Activated naive CD8-positive, alpha-beta T cell treated with anti-CD3 and anti-CD28 coated beads for 36 hours (primary cell): ENCODE data around the gene ATP6V1B1. TPM values are rescaled to one million over a fixed set of nuclear protein-coding genes. Genes with fewer than 3 reads are reported as not detected.
A peak's percentile ranks its signal among the peaks of the same experiment; 100 is the strongest.

Experiments used
- DNase-seq: peaks from one replicate; pipeline ENCODE4 v3.0.0; 2021
- H3K27ac Mint-ChIP-seq: one replicate; pipeline ENCODE4 v1.8.0; 2022; ENCODE audit warnings: mild to moderate bottlenecking, moderate library complexity, mixed read lengths
- H3K27me3 Mint-ChIP-seq: one replicate; pipeline ENCODE4 v1.8.0; 2022; ENCODE audit warnings: mild to moderate bottlenecking, mixed read lengths
- H3K36me3 Mint-ChIP-seq: one replicate; pipeline ENCODE4 v1.8.0; 2021; ENCODE audit warnings: mild to moderate bottlenecking, mixed read lengths
- H3K4me1 Mint-ChIP-seq: one replicate; pipeline ENCODE4 v1.8.0; 2021; ENCODE audit warnings: mixed read lengths
- H3K4me3 Mint-ChIP-seq: one replicate; pipeline ENCODE4 v1.8.0; 2022; ENCODE audit warnings: mild to moderate bottlenecking, moderate library complexity, mixed read lengths
- H3K9me3 Mint-ChIP-seq: one replicate; pipeline ENCODE4 v1.8.0; 2022; ENCODE audit warnings: mixed read lengths
- total RNA-seq, 2 experiments: library from RNA; stranded (reverse); gene quantifications; one replicate each; pipeline ENCODE4 v1.2.3, GENCODE V29; 2021

The ATP6V1B1 gene
- total RNA-seq, 2 experiments from 2014 or later: not detected

DNA sequence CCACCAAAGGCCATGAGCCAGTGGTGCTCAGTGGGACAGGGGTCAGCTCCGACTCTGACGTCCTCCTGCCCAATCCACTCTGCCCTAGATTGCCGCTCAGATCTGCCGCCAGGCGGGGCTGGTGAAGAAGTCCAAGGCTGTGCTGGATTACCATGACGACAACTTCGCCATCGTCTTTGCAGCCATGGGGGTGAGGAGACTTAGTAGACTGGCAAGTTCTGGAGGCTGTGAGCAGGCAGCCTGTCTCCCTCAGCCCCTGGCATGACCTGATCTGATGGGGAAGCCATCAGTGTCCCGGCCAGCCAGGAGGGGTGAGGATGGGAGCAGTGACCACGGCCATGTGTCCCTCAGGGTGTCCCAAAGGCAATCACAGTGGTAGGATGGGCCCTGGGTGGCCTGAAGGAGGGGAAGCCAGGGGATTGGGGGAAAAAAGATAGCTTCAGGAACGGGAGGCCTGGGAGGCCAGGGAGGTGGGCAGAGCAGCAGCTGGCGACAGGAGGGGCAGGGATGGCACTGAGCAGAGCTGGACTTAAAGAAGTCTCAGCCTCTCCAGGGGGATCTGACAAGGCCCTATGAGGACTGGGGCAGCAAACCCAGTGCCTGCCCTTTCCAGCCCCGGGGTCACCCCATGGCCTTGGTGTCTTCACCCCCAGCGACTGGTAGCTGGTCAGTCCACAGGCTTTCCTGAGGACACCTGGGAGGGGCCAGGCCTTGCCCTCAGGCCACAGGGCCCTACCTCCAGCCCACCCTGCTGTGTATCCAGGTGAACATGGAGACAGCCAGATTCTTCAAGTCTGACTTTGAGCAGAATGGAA is 25.3 kb downstream of the ATP6V1B1 start:
- Mint-ChIP-seq H3K27ac (no peak overlapping the region), H3K27me3 (peaks cover 52% of the 10 kb centered on the region), H3K4me3 (no peak overlapping the region), H3K36me3 (no peaks in the 10 kb centered on the region), H3K4me1 (peaks cover 10% of the 10 kb centered on the region), H3K9me3 (no peaks in the 10 kb centered on the region)
- no peak for DNase-seq

- no peak for DNase-seq
- peaks cover 10% of the 10 kb centered on the region for H3K4me1 Mint-ChIP-seq
- no peak overlapping the region for H3K27ac Mint-ChIP-seq
- H3K36me3 Mint-ChIP-seq: no peaks in the 10 kb centered on the region
- H3K4me3 Mint-ChIP-seq: no peak overlapping the region
- H3K27me3 Mint-ChIP-seq: peaks cover 51% of the 10 kb centered on the region
- no peaks in the 10 kb centered on the region for H3K9me3 Mint-ChIP-seq
These were observed 25.9 kb downstream of the ATP6V1B1 start for GRCh38 chr2:70961648-70961994.

GRCh38 chr2:70962211-70962884 is 26.6 kb downstream of the ATP6V1B1 start:
- Mint-ChIP-seq H3K4me1 (peaks cover 10% of the 10 kb centered on the region), H3K36me3 (no peaks in the 10 kb centered on the region), H3K9me3 (no peaks in the 10 kb centered on the region), H3K27ac (no peak overlapping the region), H3K4me3 (no peak overlapping the region), H3K27me3 (peaks cover 44% of the 10 kb centered on the region)
- DNase-seq: no peak

DNA sequence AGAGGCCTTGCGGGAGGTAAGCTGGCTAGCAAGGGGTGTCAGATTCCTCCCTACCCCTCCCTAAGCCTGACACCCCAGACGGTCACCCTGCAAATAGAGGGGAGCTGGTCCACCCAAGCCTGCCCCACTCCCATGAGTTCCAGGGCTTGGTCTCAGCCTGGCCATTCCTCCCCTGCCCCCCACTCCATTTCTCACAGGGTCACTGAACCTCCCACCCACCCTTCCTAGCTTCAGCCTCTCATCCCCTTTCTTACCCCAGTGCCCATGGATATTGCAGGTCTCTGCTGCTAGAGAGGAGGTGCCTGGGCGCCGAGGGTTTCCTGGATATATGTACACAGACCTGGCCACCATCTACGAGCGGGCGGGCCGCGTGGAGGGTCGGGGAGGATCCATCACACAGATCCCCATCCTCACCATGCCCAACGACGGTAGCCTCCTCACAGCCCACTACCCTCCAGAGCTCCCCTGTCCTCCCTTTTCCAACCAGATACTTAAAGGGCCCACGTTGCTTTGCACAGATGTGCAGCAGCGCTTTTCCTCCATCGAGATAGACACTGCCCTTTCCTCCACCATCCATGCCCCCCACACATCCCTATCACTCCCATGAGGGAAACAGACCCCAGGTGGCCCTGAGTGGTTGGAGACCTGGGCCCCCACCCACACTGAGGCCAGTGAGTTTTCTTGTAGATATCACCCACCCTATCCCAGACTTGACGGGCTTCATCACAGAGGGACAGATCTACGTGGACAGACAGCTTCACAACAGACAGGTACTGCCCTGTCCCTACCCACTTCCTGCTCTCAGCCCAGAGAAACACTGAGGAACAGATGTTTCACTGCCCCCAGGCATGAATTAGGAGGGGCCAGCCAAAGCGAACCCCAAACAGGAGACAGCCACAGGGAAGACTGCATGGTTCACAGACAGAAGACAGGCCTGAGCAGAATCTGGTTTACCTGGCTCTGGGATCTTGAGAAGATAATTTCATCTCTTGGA is 27.5 kb downstream of the ATP6V1B1 start:
- H3K27ac Mint-ChIP-seq: no peak overlapping the region
- H3K4me3 Mint-ChIP-seq: no peak overlapping the region
- no peaks in the 10 kb centered on the region for H3K9me3 Mint-ChIP-seq
- DNase-seq: no peak
- peaks cover 38% of the 10 kb centered on the region for H3K27me3 Mint-ChIP-seq
- H3K36me3 Mint-ChIP-seq: no peaks in the 10 kb centered on the region
- peaks cover 9% of the 10 kb centered on the region for H3K4me1 Mint-ChIP-seq

DNA sequence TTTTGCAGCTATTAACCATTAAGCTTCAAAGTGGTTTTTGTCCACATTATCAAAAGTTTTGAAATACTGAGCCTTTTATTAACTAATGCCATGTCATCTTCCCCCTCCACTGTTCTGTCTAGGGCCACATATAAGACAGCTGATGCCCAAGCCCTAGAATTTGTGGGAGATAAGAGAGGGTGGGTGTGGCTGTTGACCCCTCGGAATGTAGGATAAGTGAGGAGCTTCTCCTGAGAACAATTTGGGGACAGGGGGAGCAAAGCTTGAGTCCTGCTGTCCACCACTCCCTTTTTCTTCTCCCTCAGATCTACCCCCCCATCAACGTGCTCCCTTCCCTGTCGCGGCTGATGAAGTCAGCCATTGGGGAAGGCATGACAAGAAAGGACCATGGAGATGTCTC is 28.4 kb downstream of the ATP6V1B1 start:
- no peaks in the 10 kb centered on the region for H3K36me3 Mint-ChIP-seq
- DNase-seq: no peak
- no peaks in the 10 kb centered on the region for H3K9me3 Mint-ChIP-seq
- H3K4me1 Mint-ChIP-seq: peaks cover 4% of the 10 kb centered on the region
- H3K27ac Mint-ChIP-seq: no peak overlapping the region
- H3K27me3 Mint-ChIP-seq: peaks cover 38% of the 10 kb centered on the region
- no peak overlapping the region for H3K4me3 Mint-ChIP-seq

GRCh38 chr2:70964596-70965386 is 29.1 kb downstream of the ATP6V1B1 start:
- peaks cover 4% of the 10 kb centered on the region for H3K4me1 Mint-ChIP-seq
- DNase-seq: peak; percentile 84
- peak overlapping the region; percentile 79 for H3K4me3 Mint-ChIP-seq
- no peaks in the 10 kb centered on the region for H3K9me3 Mint-ChIP-seq
- no peaks in the 10 kb centered on the region for H3K36me3 Mint-ChIP-seq
- peaks cover 38% of the 10 kb centered on the region for H3K27me3 Mint-ChIP-seq
- H3K27ac Mint-ChIP-seq: no peak overlapping the region

- Mint-ChIP-seq H3K4me1 (peaks cover 4% of the 10 kb centered on the region), H3K9me3 (no peaks in the 10 kb centered on the region), H3K4me3 (peak overlapping the region; percentile 79), H3K27ac (no peak overlapping the region), H3K27me3 (peaks cover 42% of the 10 kb centered on the region), H3K36me3 (no peaks in the 10 kb centered on the region)
- DNase-seq: no peak
These were observed 29.8 kb downstream of the ATP6V1B1 start for GRCh38 chr2:70965506-70965905.

DNA sequence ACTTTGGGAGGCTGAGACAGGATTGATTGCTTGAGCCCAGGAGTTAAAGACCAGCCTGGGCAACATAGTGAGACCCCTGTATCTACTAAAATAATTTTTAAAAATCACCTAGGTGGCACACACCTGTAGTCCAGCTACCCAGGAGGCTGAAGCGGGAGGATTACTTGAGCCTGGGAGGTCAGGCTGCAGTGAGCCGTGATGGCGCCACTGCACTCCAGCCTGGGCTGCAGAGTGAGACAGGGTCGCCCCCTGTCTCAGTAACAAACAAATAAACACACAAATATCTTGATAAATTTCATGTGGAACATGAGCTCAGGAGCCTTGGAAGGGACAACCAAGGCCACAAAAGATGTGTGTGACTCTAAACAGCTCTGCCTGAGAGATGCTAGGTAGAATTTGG is 31.0 kb downstream of the ATP6V1B1 start:
- peaks cover 42% of the 10 kb centered on the region for H3K27me3 Mint-ChIP-seq
- H3K27ac Mint-ChIP-seq: no peak overlapping the region
- H3K36me3 Mint-ChIP-seq: no peaks in the 10 kb centered on the region
- no peak for DNase-seq
- H3K4me3 Mint-ChIP-seq: no peak overlapping the region
- peaks cover 4% of the 10 kb centered on the region for H3K4me1 Mint-ChIP-seq
- no peaks in the 10 kb centered on the region for H3K9me3 Mint-ChIP-seq

- no peaks in the 10 kb centered on the region for H3K9me3 Mint-ChIP-seq
- no peak for DNase-seq
- no peak overlapping the region for H3K27ac Mint-ChIP-seq
- no peak overlapping the region for H3K4me3 Mint-ChIP-seq
- peaks cover 4% of the 10 kb centered on the region for H3K4me1 Mint-ChIP-seq
- peaks cover 37% of the 10 kb centered on the region for H3K27me3 Mint-ChIP-seq
- no peaks in the 10 kb centered on the region for H3K36me3 Mint-ChIP-seq
These were observed 31.5 kb downstream of the ATP6V1B1 start for GRCh38 chr2:70967189-70967588.

DNA sequence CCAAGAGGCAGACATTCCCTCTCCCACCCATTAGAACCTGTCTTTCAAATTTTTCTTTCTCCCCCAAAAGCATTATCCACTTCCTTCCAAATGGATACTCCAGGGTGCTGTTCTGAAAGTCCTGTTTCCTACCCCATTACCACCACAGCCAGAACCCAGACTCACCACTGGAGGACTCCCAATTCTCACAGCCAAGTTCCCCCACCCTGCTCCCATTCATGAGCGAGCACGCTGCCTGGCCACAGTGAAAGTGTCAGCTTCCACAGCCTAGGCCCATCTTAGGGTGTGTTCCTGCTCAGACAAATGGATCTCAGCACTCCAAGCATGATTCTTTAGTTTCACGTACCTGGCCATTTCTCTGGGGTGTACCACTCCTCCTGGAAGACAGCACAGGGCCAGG is 38.9 kb downstream of the ATP6V1B1 start:
- H3K4me1 Mint-ChIP-seq: peaks cover 12% of the 10 kb centered on the region
- no peak overlapping the region for H3K27ac Mint-ChIP-seq
- H3K9me3 Mint-ChIP-seq: no peaks in the 10 kb centered on the region
- DNase-seq: no peak
- no peaks in the 10 kb centered on the region for H3K36me3 Mint-ChIP-seq
- H3K27me3 Mint-ChIP-seq: peaks cover 12% of the 10 kb centered on the region
- H3K4me3 Mint-ChIP-seq: no peak overlapping the region

DNA sequence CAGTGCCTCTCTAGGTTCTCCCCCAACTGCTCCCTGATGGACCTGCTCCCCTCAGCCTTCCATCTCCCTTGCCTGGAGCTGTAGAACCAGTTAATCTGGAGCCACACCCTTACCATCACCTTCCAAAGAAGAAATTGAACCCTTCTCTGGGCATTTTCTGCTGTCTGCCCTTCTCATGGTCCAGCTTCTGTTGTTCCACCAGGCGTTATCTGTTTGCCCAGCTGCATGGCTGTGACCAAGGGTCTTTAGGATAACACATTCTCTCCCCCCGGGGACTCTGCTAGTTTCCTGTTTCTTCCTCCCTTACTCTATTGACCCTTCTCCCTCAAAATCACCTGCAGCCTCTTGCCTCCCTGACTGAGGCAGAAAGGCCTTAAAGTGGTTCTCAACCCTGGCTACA is 39.5 kb downstream of the ATP6V1B1 start:
- H3K9me3 Mint-ChIP-seq: no peaks in the 10 kb centered on the region
- no peak overlapping the region for H3K4me3 Mint-ChIP-seq
- H3K27ac Mint-ChIP-seq: no peak overlapping the region
- peaks cover 10% of the 10 kb centered on the region for H3K27me3 Mint-ChIP-seq
- peaks cover 12% of the 10 kb centered on the region for H3K4me1 Mint-ChIP-seq
- no peaks in the 10 kb centered on the region for H3K36me3 Mint-ChIP-seq
- no peak for DNase-seq

GRCh38 chr2:70977605-70978205 is 42.0 kb downstream of the ATP6V1B1 start:
- DNase-seq: peak; percentile 39
- H3K27ac Mint-ChIP-seq: peak overlapping the region; percentile 83
- peaks cover 3% of the 10 kb centered on the region for H3K27me3 Mint-ChIP-seq
- no peaks in the 10 kb centered on the region for H3K36me3 Mint-ChIP-seq
- peaks cover 12% of the 10 kb centered on the region for H3K4me1 Mint-ChIP-seq
- H3K9me3 Mint-ChIP-seq: no peaks in the 10 kb centered on the region
- peak overlapping the region; percentile 79 for H3K4me3 Mint-ChIP-seq

DNA sequence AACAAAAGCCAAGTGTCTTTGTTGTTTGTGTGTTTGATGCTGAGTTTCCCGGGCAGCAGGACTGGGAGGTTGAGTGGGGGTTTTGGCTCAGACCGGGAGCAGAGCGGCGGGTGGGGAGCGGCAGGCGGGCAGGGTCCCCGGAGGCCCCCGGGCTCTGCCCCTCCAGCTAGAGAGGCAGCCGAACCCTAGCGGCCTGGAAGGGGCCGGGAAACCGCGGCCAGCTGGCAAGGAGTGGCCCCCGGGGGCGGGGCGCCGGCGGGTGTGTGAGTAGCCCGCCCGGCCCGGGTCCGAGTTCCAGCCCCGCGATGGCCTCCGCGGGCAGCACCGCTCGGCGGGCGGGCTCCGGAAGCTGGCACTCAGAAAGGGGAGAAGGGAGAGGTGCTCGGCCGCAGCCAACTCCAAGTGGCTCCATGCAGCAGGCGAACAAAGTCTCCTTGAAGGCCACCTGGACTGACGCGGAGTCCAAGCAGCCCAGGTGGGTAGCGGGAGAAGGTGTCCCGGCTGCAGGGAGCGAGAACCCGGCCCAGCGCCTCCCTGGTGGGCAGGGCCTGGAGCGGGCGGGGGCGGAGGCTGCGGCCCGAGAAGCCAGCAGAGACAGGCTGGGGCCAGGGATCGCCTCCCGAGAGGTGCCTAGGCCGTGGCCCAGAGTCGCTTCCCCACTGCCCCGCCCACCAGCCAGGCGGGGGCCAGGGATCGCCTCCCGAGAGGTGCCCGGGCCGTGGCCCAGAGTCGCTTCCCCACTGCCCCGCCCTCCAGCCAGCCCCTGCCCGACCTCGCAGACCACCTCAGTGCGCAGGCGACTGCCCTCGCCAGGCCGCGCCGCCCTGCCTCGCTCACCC is 42.9 kb downstream of the ATP6V1B1 start, which contains the start of gene ANKRD53:
ANKRD53 (plus strand) TSS at position 290 of the 839 bp plus-strand sequence; CDS start at position 306, 16 bp downstream.
- H3K27ac Mint-ChIP-seq: peak within 1 kb of the TSS; percentile 83
- peaks cover 12% of the 10 kb centered on the region for H3K4me1 Mint-ChIP-seq
- H3K36me3 Mint-ChIP-seq: no peaks in the 10 kb centered on the region
- DNase-seq: peak; percentile 49
- peak within 1 kb of the TSS; percentile 79 for H3K4me3 Mint-ChIP-seq
- no peaks in the 10 kb centered on the region for H3K9me3 Mint-ChIP-seq
- peaks cover 3% of the 10 kb centered on the region for H3K27me3 Mint-ChIP-seq
